H1 (cell line): Measurements from ENCODE around the gene DLK2. TPM values are rescaled to one million over a fixed set of nuclear protein-coding genes. Genes with fewer than 3 reads are reported as not detected.

Source experiments
- CTCF ChIA-PET: fragments of 300-600 bp; sonication (Branson Sonifier 250); formaldehyde crosslinking; loops from one replicate; lab custom pipeline; 2021; ENCODE audit not compliant: partially characterized antibody; lab: Charles Lee
- POLR2A ChIA-PET: fragments of 300-600 bp; sonication (Branson Sonifier 250); formaldehyde crosslinking; loops from one replicate; lab custom pipeline; 2021; ENCODE audit warnings: inconsistent platforms; ENCODE audit not compliant: partially characterized antibody; lab: Charles Lee
- DNase-seq, 2 experiments: peaks; one replicate each; pipeline versions ENCODE4 v3.0.0 to v3.0.0-alpha.2; 2010 to 2022; ENCODE audit warnings: low spot score in 2 of 2, low read depth in 1 of 2, mixed read lengths in 1 of 2
- FAIRE-seq: peaks from 2 replicates; lab custom pipeline; 2011; peaks lifted over from hg19 to GRCh38; lab: Jason Lieb, UNC
- H2AFZ ChIP-seq: 2 replicates; pipeline ENCODE4 v1.8.1; 2012; ENCODE audit warnings: low read length, inconsistent platforms
- H2AK5ac ChIP-seq: 2 replicates; pipeline ENCODE4 v1.6.1; 2013; ENCODE audit warnings: low read depth, low read length
- H2BK120ac ChIP-seq: replicated peaks from 2 replicates; pipeline ENCODE3; 2013; ENCODE audit warnings: low read depth, low read length, inconsistent platforms
- H2BK12ac ChIP-seq: 2 replicates; pipeline ENCODE4 v1.6.1; 2013; ENCODE audit warnings: low read depth, low read length
- H2BK15ac ChIP-seq: 2 replicates; pipeline ENCODE4 v1.6.1; 2013; ENCODE audit warnings: low read length
- H2BK20ac ChIP-seq: 2 replicates; pipeline ENCODE4 v1.6.1; 2013; ENCODE audit warnings: low read length
- H2BK5ac ChIP-seq: 2 replicates; pipeline ENCODE4 v1.6.1; 2013; ENCODE audit warnings: low read depth, low read length
- H3K14ac ChIP-seq: 2 replicates; pipeline ENCODE4 v1.6.1; 2013; ENCODE audit warnings: inconsistent platforms; ENCODE audit not compliant: insufficient read length
- H3K18ac ChIP-seq: 2 replicates; pipeline ENCODE4 v1.6.1; 2013; ENCODE audit warnings: low read length; ENCODE audit errors: extremely low read depth
- H3K23ac ChIP-seq: 2 replicates; pipeline ENCODE4 v1.6.1; 2013; ENCODE audit warnings: inconsistent platforms; ENCODE audit not compliant: insufficient read length
- H3K23me2 ChIP-seq: 2 replicates; pipeline ENCODE4 v1.6.1; 2013; ENCODE audit warnings: low read depth, low read length
- H3K27ac ChIP-seq: 2 replicates; pipeline ENCODE4 v1.6.1; 2011; ENCODE audit warnings: low read depth, low read length, inconsistent platforms
- H3K27me3 ChIP-seq, 4 experiments: replicated peaks in 1 of 4; 1 replicate in 1 of 4; 2 replicates in 3 of 4; pipeline versions ENCODE4 v1.6.1 to v1.8.1; 2011 to 2013; ENCODE audit warnings: low read length in 3 of 4, mild to moderate bottlenecking in 3 of 4, inconsistent platforms in 2 of 4, mixed read lengths in 2 of 4, moderate library complexity in 1 of 4; ENCODE audit not compliant: control insufficient read depth in 3 of 4, insufficient read depth in 3 of 4; ENCODE audit errors: extremely low read depth in 1 of 4
- H3K36me3 ChIP-seq, 4 experiments: 2 replicates each; pipeline versions ENCODE4 v1.6.1 to v1.8.1; 2011 to 2013; ENCODE audit warnings: mild to moderate bottlenecking in 4 of 4, low read length in 3 of 4, moderate library complexity in 2 of 4, control low read depth in 1 of 4, inconsistent platforms in 1 of 4; ENCODE audit not compliant: insufficient read depth in 4 of 4, control insufficient read depth in 2 of 4
- H3K4ac ChIP-seq: replicated peaks from 2 replicates; pipeline ENCODE3; 2013; ENCODE audit warnings: low read length, low read depth, mixed read lengths, inconsistent platforms; ENCODE audit not compliant: insufficient read length
- H3K4me1 ChIP-seq, 4 experiments: replicated peaks in 1 of 4; 1 replicate in 1 of 4; 2 replicates in 3 of 4; pipeline versions ENCODE4 v1.6.1 to v1.8.1; 2011 to 2013; ENCODE audit warnings: low read length in 3 of 4, inconsistent platforms in 2 of 4, mixed read lengths in 1 of 4; ENCODE audit not compliant: insufficient read depth in 4 of 4, control insufficient read depth in 3 of 4
- H3K4me2 ChIP-seq, 2 experiments: 2 replicates each; pipeline versions ENCODE4 v1.6.1 to v1.8.1; 2011 to 2013; ENCODE audit warnings: low read depth in 2 of 2, low read length in 2 of 2, control low read depth in 1 of 2, inconsistent platforms in 1 of 2, mild to moderate bottlenecking in 1 of 2; ENCODE audit not compliant: insufficient read depth in 1 of 2
- H3K4me3 ChIP-seq, 4 experiments: fragments of 200-600, 300-600 bp in 1 of 4; sonication (generic), shearing (Covaris generic), sonication (Bioruptor Twin) in 1 of 4; 2 replicates each; pipeline versions ENCODE4 v1.5.1 to v1.8.1; 2011 to 2016; ENCODE audit warnings: low read length in 4 of 4, low read depth in 3 of 4, control low read depth in 2 of 4, inconsistent platforms in 2 of 4, mild to moderate bottlenecking in 2 of 4, mixed read lengths in 1 of 4, moderate library complexity in 1 of 4; ENCODE audit not compliant: insufficient read depth in 2 of 4; ENCODE audit errors: extremely low read depth in 1 of 4
- H3K56ac ChIP-seq: replicated peaks from 2 replicates; pipeline ENCODE3; 2013; ENCODE audit warnings: low read depth, mild to moderate bottlenecking, mixed read lengths, low read length, inconsistent platforms; ENCODE audit not compliant: insufficient read length
- H3K79me1 ChIP-seq: 2 replicates; pipeline ENCODE4 v1.6.1; 2013; ENCODE audit warnings: low read depth, low read length, control low read depth
- H3K79me2 ChIP-seq, 2 experiments: 2 replicates each; pipeline versions ENCODE4 v1.6.1 to v1.8.1; 2012 to 2013; ENCODE audit warnings: low read length in 2 of 2, mild to moderate bottlenecking in 2 of 2, inconsistent platforms in 1 of 2; ENCODE audit not compliant: insufficient read depth in 2 of 2, control insufficient read depth in 1 of 2
- H3K9ac ChIP-seq, 4 experiments: replicated peaks in 1 of 4; 1 replicate in 1 of 4; 2 replicates in 3 of 4; pipeline versions ENCODE4 v1.6.1 to v1.8.1; 2011 to 2013; ENCODE audit warnings: low read depth in 3 of 4, low read length in 3 of 4, control low read depth in 2 of 4, mild to moderate bottlenecking in 2 of 4, moderate library complexity in 2 of 4, inconsistent platforms in 1 of 4; ENCODE audit errors: extremely low read depth in 1 of 4
- H3K9me3 ChIP-seq, 2 experiments: 2 replicates each; pipeline versions ENCODE4 v1.6.1 to v1.8.1; 2012 to 2013; ENCODE audit warnings: mild to moderate bottlenecking in 2 of 2, moderate library complexity in 2 of 2, control low read depth in 1 of 2, inconsistent platforms in 1 of 2, low read depth in 1 of 2, low read length in 1 of 2, mixed read lengths in 1 of 2; ENCODE audit not compliant: insufficient read depth in 2 of 2
- H4K20me1 ChIP-seq, 2 experiments: replicated peaks in 1 of 2; 2 replicates each; pipeline versions ENCODE3 to v1.8.1; 2011 to 2013; ENCODE audit warnings: inconsistent platforms in 2 of 2, low read length in 2 of 2, mild to moderate bottlenecking in 1 of 2; ENCODE audit not compliant: insufficient read depth in 2 of 2, control insufficient read depth in 1 of 2
- H4K5ac ChIP-seq: 2 replicates; pipeline ENCODE4 v1.6.1; 2013; ENCODE audit warnings: low read length, low read depth, mixed read lengths, inconsistent platforms; ENCODE audit not compliant: insufficient read length
- H4K8ac ChIP-seq: 2 replicates; pipeline ENCODE4 v1.8.0; 2013; ENCODE audit warnings: mild to moderate bottlenecking, moderate library complexity, low read length, inconsistent platforms; ENCODE audit not compliant: insufficient read depth; ENCODE audit errors: extremely low read depth
- H4K91ac ChIP-seq: replicated peaks from 2 replicates; pipeline ENCODE3; 2013; ENCODE audit warnings: low read length, mixed read lengths, inconsistent platforms; ENCODE audit not compliant: insufficient read length
- ATF2 ChIP-seq: IDR thresholded peaks from 2 replicates; pipeline ENCODE4 v1.6.1; 2012; ENCODE audit warnings: low read length, inconsistent platforms
- CBX5 ChIP-seq: fragments of 300-800, 300-1000 bp; sonication (generic); IDR thresholded peaks from 2 replicates; pipeline ENCODE4 v1.7.1; 2016; ENCODE audit warnings: antibody characterized with exemption, low read length, low read depth
- FOSL1 ChIP-seq: IDR thresholded peaks from 2 replicates; pipeline ENCODE4 v1.6.1; 2011; ENCODE audit warnings: mild to moderate bottlenecking, low read depth, low read length, moderate library complexity; ENCODE audit not compliant: insufficient read depth
- GTF2F1 ChIP-seq: IDR thresholded peaks from 2 replicates; pipeline ENCODE4 v1.6.1; 2012; ENCODE audit warnings: low read depth, low read length, improper control_type of control experiment, borderline replicate concordance
- NANOG ChIP-seq: IDR thresholded peaks from 2 replicates; pipeline ENCODE4 v1.6.1; 2011; ENCODE audit warnings: low read length, low read depth, mild to moderate bottlenecking, inconsistent platforms; ENCODE audit not compliant: insufficient read depth, poor library complexity, severe bottlenecking
- POU5F1 ChIP-seq: IDR thresholded peaks from 2 replicates; pipeline ENCODE4 v1.6.1; 2011; ENCODE audit warnings: low read depth, mild to moderate bottlenecking, low read length, moderate library complexity
- RXRA ChIP-seq: IDR thresholded peaks from 2 replicates; pipeline ENCODE4 v1.6.1; 2011; ENCODE audit warnings: low read depth, mild to moderate bottlenecking, low read length, moderate library complexity; ENCODE audit not compliant: insufficient read depth
- SIX5 ChIP-seq: IDR thresholded peaks from 2 replicates; pipeline ENCODE4 v1.6.1; 2011; ENCODE audit warnings: mild to moderate bottlenecking, low read depth, low read length
- SP1 ChIP-seq: IDR thresholded peaks from 2 replicates; pipeline ENCODE4 v1.6.1; 2011; ENCODE audit warnings: low read depth, low read length
- SP4 ChIP-seq: IDR thresholded peaks from 2 replicates; pipeline ENCODE4 v1.6.1; 2012; ENCODE audit warnings: low read length, inconsistent platforms
- USF2 ChIP-seq: IDR thresholded peaks from 2 replicates; pipeline ENCODE4 v1.6.1; 2011; ENCODE audit warnings: low read length, improper control_type of control experiment
- WGBS, 2 experiments: shearing (Covaris generic) in 1 of 2; methylation state at CpG; one replicate each; pipeline versions ENCODE4 v1.1.6 to v1.1.7; 2013 to 2015; ENCODE audit warnings: low lambda C conversion rate in 2 of 2, mixed read lengths in 2 of 2, inconsistent platforms in 1 of 2, low coverage in 1 of 2, missing lambda C conversion rate in 1 of 2; ENCODE audit not compliant: insufficient replicate concordance in 2 of 2, insufficient coverage in 1 of 2, insufficient read length in 1 of 2; ENCODE audit errors: extremely low coverage in 1 of 2, missing lambda C conversion rate in 1 of 2; 5-methylcytosine and 5-hydroxymethylcytosine counted together
- polyA plus RNA-seq, 7 experiments: library from polyadenylated mRNA; depleted of rRNA in 3 of 7; stranded (reverse) in 5 of 7; unstranded in 2 of 7; fragments of >200 nt in 5 of 7; fragments of 200-250 nt in 2 of 7; gene quantifications; 1 replicate in 5 of 7; 2 replicates in 1 of 7; 4 replicates in 1 of 7; pipeline versions ENCODE4 v1.2.1 to v1.2.3, GENCODE V29; 2011 to 2013; ENCODE audit warnings: missing spikeins in 2 of 7, mixed read lengths in 2 of 7
- total RNA-seq: library from RNA; stranded (reverse); fragmentation: NEBNext Ultra II Directional; extraction: Animal tissue kit (Norgen Biotek cat#: 25700); gene quantifications from 2 replicates; pipeline ENCODE4 v1.2.1, GENCODE V29; 2021

The DLK2 gene
- total and polyA plus RNA-seq, 2 of the 8 experiments (the other 6 are each of a cell fraction or from before 2014, with no cell fraction given): 0.37 to 0.80 TPM

GRCh38 chr6:43497689-43498088 is 42.3 kb upstream of the DLK2 start:
- Histone ChIP-seq H4K8ac (no peak overlapping the region), H3K9me3 (no peaks in the 10 kb centered on the region), H3K23me2 (no peaks in the 10 kb centered on the region), H4K91ac (no peak overlapping the region), H3K18ac (no peak overlapping the region), H4K5ac (no peak overlapping the region), H3K36me3 (peaks cover 14 to 36% (median 28%) of the 10 kb centered on the region in 4 experiments; a peak in 7 of 8 replicates), H3K27ac (no peak overlapping the region), H3K23ac (no peak overlapping the region), H2AFZ (no peak overlapping the region), H2BK120ac (no peak overlapping the region), H3K27me3 (no peaks in the 10 kb centered on the region), H4K20me1 (peaks cover 6 to 19% of the 10 kb centered on the region in 2 experiments), H3K4me3 (no peak overlapping the region), H3K79me1 (peaks cover 11% of the 10 kb centered on the region; the same call in 1 of the 2 replicates), H2BK20ac (no peak overlapping the region), H3K56ac (no peak overlapping the region), H2BK15ac (no peak overlapping the region), H3K4me1 (peaks cover 4 to 12% (median 8%) of the 10 kb centered on the region in 4 experiments), H3K4ac (no peak overlapping the region), H3K4me2 (no peak overlapping the region), H2BK12ac (no peak overlapping the region), H3K14ac (no peak overlapping the region), H2BK5ac (no peak overlapping the region), H3K9ac (no peak overlapping the region), H2AK5ac (no peak overlapping the region), H3K79me2 (peaks cover 4 to 29% of the 10 kb centered on the region in 2 experiments; a peak in 3 of 4 replicates)
- ChIA-PET CTCF (interaction anchor here (0.6 to 32.9 kb wide), 13 partner anchors 3 to 268 kb away, joined by 3 to 536 read pairs (median 4); partner anchors contain the start of genes DLK2, DNPH1, LRRC73 and TJAP1), POLR2A (interaction anchor here (0.8 to 5.6 kb wide), 5 partner anchors 8 to 42 kb away, joined by 3 to 27 read pairs (median 6); partner anchors contain the start of genes DLK2 and LRRC73)
- no peak for DNase-seq
- WGBS, 2 experiments: 80% methylated on average over 7 of the region's 12 CpGs; no CpG with 5 or more reads in 1 of the 2 experiments
- no peak for FAIRE-seq
- TF ChIP-seq SP4 (no peak), SP1 (no peak), NANOG (no peak), SIX5 (no peak), FOSL1 (no peak), CBX5 (no peak), GTF2F1 (no peak), RXRA (no peak), USF2 (no peak), POU5F1 (no peak), ATF2 (no peak)
